B cell (primary cell): ENCODE measurements around the gene RNF150. TPM values are rescaled to one million over a fixed set of nuclear protein-coding genes. Genes with fewer than 3 reads are reported as not detected.

Experiments used
- ATAC-seq: fragments of 200-7000 bp; cut with Tn5 transposase; one replicate; pipeline ENCODE4 v1.10.0; 2021; ENCODE audit warnings: low read depth, mild to moderate bottlenecking, moderate number of reproducible peaks, moderate library complexity
- CTCF ChIA-PET: fragments of 350-600 bp; sonication (Branson Sonifier 250); formaldehyde crosslinking; loops from one replicate; lab custom pipeline; 2021; ENCODE audit warnings: antibody characterized with exemption, inconsistent platforms; lab: Charles Lee
- POLR2A ChIA-PET: fragments of 350-600 bp; sonication (Branson Sonifier 250); formaldehyde crosslinking; loops from one replicate; lab custom pipeline; 2021; ENCODE audit warnings: antibody characterized with exemption; lab: Charles Lee
- DNase-seq: peaks from one replicate; pipeline ENCODE4 v3.0.0; 2013
- H2AFZ ChIP-seq: 2 replicates; pipeline ENCODE4 v1.6.1; 2012; ENCODE audit warnings: mild to moderate bottlenecking, low read depth, low read length; ENCODE audit not compliant: insufficient read depth, poor library complexity, severe bottlenecking
- H3K27ac ChIP-seq, 2 donors: 1 replicate in 1 of 2; 2 replicates in 1 of 2; pipeline ENCODE4 v1.5.1; 2012 to 2013; ENCODE audit warnings: low read length in 2 of 2, mild to moderate bottlenecking in 2 of 2, moderate library complexity in 1 of 2
- H3K27me3 ChIP-seq, 4 experiments: fragments of 200-600 bp in 1 of 4; sonication (generic) in 1 of 4; replicated peaks in 1 of 4; 1 replicate in 2 of 4; 2 replicates in 2 of 4; pipeline versions ENCODE4 v1.6.1 to v1.7.0; 2013 to 2016; ENCODE audit warnings: low read length in 3 of 4, mild to moderate bottlenecking in 2 of 4, mixed read lengths in 1 of 4, moderate library complexity in 1 of 4; ENCODE audit not compliant: insufficient read depth in 4 of 4, control insufficient read depth in 3 of 4; ENCODE audit errors: control extremely low read depth in 1 of 4
- H3K36me3 ChIP-seq, 2 experiments: replicated peaks in 1 of 2; 1 replicate in 1 of 2; 2 replicates in 1 of 2; pipeline versions ENCODE4 v1.6.1 to v1.7.1; 2013; ENCODE audit warnings: low read length in 1 of 2; ENCODE audit not compliant: insufficient read depth in 2 of 2, control insufficient read depth in 1 of 2; ENCODE audit errors: control extremely low read depth in 1 of 2, extremely low read depth in 1 of 2
- H3K4me1 ChIP-seq, 2 donors: fragments of 200-600 bp in 1 of 2; sonication (generic) in 1 of 2; 1 replicate in 1 of 2; 2 replicates in 1 of 2; pipeline versions ENCODE4 v1.5.1 to v1.6.1; 2013 to 2017; ENCODE audit warnings: low read length in 2 of 2; ENCODE audit not compliant: control insufficient read depth in 2 of 2, insufficient read depth in 2 of 2
- H3K4me2 ChIP-seq: replicated peaks from 2 replicates; pipeline ENCODE3; 2012; ENCODE audit warnings: mild to moderate bottlenecking, low read depth, low read length; ENCODE audit not compliant: poor library complexity, severe bottlenecking
- H3K4me3 ChIP-seq, 5 experiments: fragments of 200-600 bp in 1 of 5; sonication (generic) in 1 of 5; 1 replicate in 3 of 5; 2 replicates in 2 of 5; pipeline versions ENCODE4 v1.5.1 to v1.7.0; 2011 to 2016; ENCODE audit warnings: low read length in 4 of 5, mild to moderate bottlenecking in 4 of 5, low read depth in 2 of 5, control low read depth in 1 of 5, moderate library complexity in 1 of 5; ENCODE audit not compliant: insufficient read depth in 1 of 5; ENCODE audit errors: control extremely low read depth in 1 of 5, extremely low read depth in 1 of 5
- H3K79me2 ChIP-seq: fragments of 200-600 bp; sonication (generic); one replicate; pipeline ENCODE4 v1.6.0; 2016; ENCODE audit warnings: low read length; ENCODE audit not compliant: control insufficient read depth, insufficient read depth
- H3K9ac ChIP-seq: fragments of 200-600 bp; sonication (generic); 2 replicates; pipeline ENCODE4 v1.6.1; 2017; ENCODE audit warnings: mild to moderate bottlenecking, low read length, moderate library complexity
- H3K9me3 ChIP-seq, 3 donors: one replicate each; pipeline versions ENCODE4 v1.6.1 to v1.7.1; 2013; ENCODE audit warnings: low read length in 2 of 3; ENCODE audit not compliant: control insufficient read depth in 2 of 3, insufficient read depth in 1 of 3; ENCODE audit errors: control extremely low read depth in 1 of 3
- H4K20me1 ChIP-seq: 2 replicates; pipeline ENCODE4 v1.6.0; 2012; ENCODE audit warnings: mild to moderate bottlenecking, low read length; ENCODE audit not compliant: insufficient read depth, control insufficient read depth, poor library complexity, severe bottlenecking
- H3K27ac Mint-ChIP-seq: one replicate; pipeline ENCODE4 v1.8.0; 2021; ENCODE audit warnings: mixed read lengths
- H3K27me3 Mint-ChIP-seq: one replicate; pipeline ENCODE4 v1.8.0; 2021; ENCODE audit warnings: mixed read lengths
- H3K4me1 Mint-ChIP-seq: one replicate; pipeline ENCODE4 v1.8.0; 2021; ENCODE audit warnings: mixed read lengths
- H3K4me3 Mint-ChIP-seq: one replicate; pipeline ENCODE4 v1.8.0; 2021; ENCODE audit warnings: mixed read lengths
- H3K9me3 Mint-ChIP-seq: one replicate; pipeline ENCODE4 v1.8.0; 2022; ENCODE audit warnings: mixed read lengths; ENCODE audit not compliant: insufficient read depth
- EZH2 ChIP-seq: IDR thresholded peaks from 2 replicates; pipeline ENCODE4 v1.6.1; 2012; ENCODE audit warnings: borderline replicate concordance, low read depth, mild to moderate bottlenecking, moderate library complexity, low read length; ENCODE audit not compliant: insufficient read depth, poor library complexity, severe bottlenecking
- WGBS: methylation state at CpG from one replicate; pipeline ENCODE4 v1.1.5; 2013; ENCODE audit warnings: missing lambda C conversion rate; ENCODE audit not compliant: insufficient coverage; 5-methylcytosine and 5-hydroxymethylcytosine counted together
- intact Hi-C: fragments of 100-400 bp; cut with micrococcal nuclease; formaldehyde crosslinking; loops from one replicate; pipeline ENCODE4 v1.10.0; 2022
- polyA plus RNA-seq: library from polyadenylated mRNA; depleted of rRNA; stranded (reverse); fragments of >200 nt; gene quantifications from 2 replicates; pipeline ENCODE4 v1.2.3, GENCODE V29; 2012
- total RNA-seq, 2 donors: library from RNA; stranded (reverse); fragments of 120-200 nt in 1 of 2; gene quantifications; 1 replicate in 1 of 2; 2 replicates in 1 of 2; pipeline versions ENCODE4 v1.2.3 to v1.2.4, GENCODE V29; 2013 to 2022
- TF ChIP-seq, protein P1 (sequence below): fragments of 200-600 bp; IDR thresholded peaks from one replicate; pipeline ENCODE4 v1.8.0; 2022; ENCODE audit warnings: antibody characterized with exemption, mild to moderate bottlenecking

The RNF150 gene
- total and polyA plus RNA-seq, 2 donors (not counting 1 experiment from before 2014, with no cell fraction given): not detected

DNA sequence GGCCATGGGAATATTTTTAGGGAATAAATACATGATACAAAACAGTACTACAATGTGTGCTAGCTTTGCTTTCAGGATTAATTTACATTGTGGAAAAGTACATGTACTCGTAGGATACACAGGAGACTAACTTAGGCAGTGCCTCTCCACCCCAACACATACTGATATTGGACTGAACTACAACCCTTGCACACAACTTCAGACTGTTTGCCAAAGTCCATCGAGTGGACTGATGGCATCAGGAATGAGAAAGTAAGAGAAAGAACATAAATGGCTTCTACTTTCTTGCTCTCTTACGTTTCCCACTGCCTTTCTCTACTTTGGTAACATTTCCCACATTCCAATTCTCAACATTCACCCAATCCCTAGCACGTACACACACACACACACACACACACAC lies 130.1 kb downstream of the RNF150 start:
- H3K9me3 ChIP-seq: no peaks in the 10 kb centered on the region
- Mint-ChIP-seq H3K9me3 (no peaks in the 10 kb centered on the region), H3K4me3 (no peak overlapping the region), H3K4me1 (no peaks in the 10 kb centered on the region), H3K27me3 (peaks cover 4% of the 10 kb centered on the region), H3K27ac (no peak overlapping the region)
- no peak overlapping the region for H2AFZ ChIP-seq
- 80% methylated on average over 1 of the region's 4 CpGs for WGBS
- H3K4me1 ChIP-seq: no peaks in the 10 kb centered on the region
- intact Hi-C loops: no loop called here
- no peaks in the 10 kb centered on the region for H3K36me3 ChIP-seq
- ATAC-seq (no peak), DNase-seq (no peak)
- H3K79me2 ChIP-seq: no peaks in the 10 kb centered on the region
- H3K9ac ChIP-seq: no peak overlapping the region
- H3K4me3 ChIP-seq: no peak overlapping the region
- TF ChIP-seq, protein P1, sequence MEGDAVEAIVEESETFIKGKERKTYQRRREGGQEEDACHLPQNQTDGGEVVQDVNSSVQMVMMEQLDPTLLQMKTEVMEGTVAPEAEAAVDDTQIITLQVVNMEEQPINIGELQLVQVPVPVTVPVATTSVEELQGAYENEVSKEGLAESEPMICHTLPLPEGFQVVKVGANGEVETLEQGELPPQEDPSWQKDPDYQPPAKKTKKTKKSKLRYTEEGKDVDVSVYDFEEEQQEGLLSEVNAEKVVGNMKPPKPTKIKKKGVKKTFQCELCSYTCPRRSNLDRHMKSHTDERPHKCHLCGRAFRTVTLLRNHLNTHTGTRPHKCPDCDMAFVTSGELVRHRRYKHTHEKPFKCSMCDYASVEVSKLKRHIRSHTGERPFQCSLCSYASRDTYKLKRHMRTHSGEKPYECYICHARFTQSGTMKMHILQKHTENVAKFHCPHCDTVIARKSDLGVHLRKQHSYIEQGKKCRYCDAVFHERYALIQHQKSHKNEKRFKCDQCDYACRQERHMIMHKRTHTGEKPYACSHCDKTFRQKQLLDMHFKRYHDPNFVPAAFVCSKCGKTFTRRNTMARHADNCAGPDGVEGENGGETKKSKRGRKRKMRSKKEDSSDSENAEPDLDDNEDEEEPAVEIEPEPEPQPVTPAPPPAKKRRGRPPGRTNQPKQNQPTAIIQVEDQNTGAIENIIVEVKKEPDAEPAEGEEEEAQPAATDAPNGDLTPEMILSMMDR: no peak
- no peak for TF ChIP-seq EZH2
- no peak overlapping the region for H3K27ac ChIP-seq
- POLR2A ChIA-PET: no interaction called here
- no peaks in the 10 kb centered on the region for H4K20me1 ChIP-seq
- CTCF ChIA-PET: interaction anchor here (1.0 kb wide), 1 partner anchor 8 kb away, joined by 3 read pairs; no protein-coding TSS in a partner anchor
- no peak overlapping the region for H3K4me2 ChIP-seq
- no peaks in the 10 kb centered on the region for H3K27me3 ChIP-seq

DNA sequence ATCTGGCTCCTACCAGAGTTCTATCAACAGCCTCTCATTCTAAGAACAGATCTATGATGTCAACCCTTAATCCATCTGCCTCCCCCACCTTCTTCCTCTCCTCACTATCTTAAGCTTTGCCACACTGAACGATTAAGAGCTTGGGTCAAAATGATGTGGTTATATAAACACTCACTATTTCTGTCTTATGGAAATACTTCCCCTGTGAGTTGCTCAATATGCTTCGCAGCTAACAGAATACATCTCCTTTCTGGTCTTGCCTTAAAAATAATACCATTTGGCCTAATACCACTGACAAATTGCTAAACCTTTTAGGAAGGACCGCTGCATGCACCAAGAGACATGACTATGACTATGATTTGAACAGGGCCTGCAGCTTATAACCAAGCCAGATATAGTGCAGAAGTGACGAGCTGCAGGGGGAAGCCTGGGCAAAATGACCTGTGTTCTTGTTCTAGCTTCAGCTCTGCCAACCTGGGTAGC lies 130.9 kb downstream of the RNF150 start:
- no peak overlapping the region for H3K27ac Mint-ChIP-seq
- ChIA-PET POLR2A (no interaction called here), CTCF (interaction anchor here (1.0 kb wide), 1 partner anchor 9 kb away, joined by 3 read pairs; no protein-coding TSS in a partner anchor)
- ATAC-seq (no peak), DNase-seq (no peak)
- H3K9me3 Mint-ChIP-seq: no peaks in the 10 kb centered on the region
- H3K4me3 ChIP-seq: no peak overlapping the region
- H3K4me3 Mint-ChIP-seq: no peak overlapping the region
- no peak for TF ChIP-seq EZH2
- TF ChIP-seq, protein P1: no peak
- no peaks in the 10 kb centered on the region for H3K27me3 ChIP-seq
- no peaks in the 10 kb centered on the region for H3K79me2 ChIP-seq
- H3K27ac ChIP-seq: no peak overlapping the region
- H4K20me1 ChIP-seq: no peaks in the 10 kb centered on the region
- H3K9ac ChIP-seq: no peak overlapping the region
- H3K4me2 ChIP-seq: no peak overlapping the region
- H3K4me1 Mint-ChIP-seq: no peaks in the 10 kb centered on the region
- H3K4me1 ChIP-seq: no peaks in the 10 kb centered on the region
- intact Hi-C loops: no loop called here
- WGBS: 74% methylated on average over 3 of the region's 4 CpGs
- no peaks in the 10 kb centered on the region for H3K36me3 ChIP-seq
- H3K27me3 Mint-ChIP-seq: peaks cover 4% of the 10 kb centered on the region
- no peaks in the 10 kb centered on the region for H3K9me3 ChIP-seq
- no peak overlapping the region for H2AFZ ChIP-seq
